HFF-Myc (cell line): ENCODE measurements around the gene TBX19.

Source experiments
- DNase-seq: peaks from one replicate; pipeline ENCODE4 v3.0.0-alpha.2; 2011; ENCODE audit warnings: low read depth; ENCODE audit errors: extremely low read depth
- H3K4me3 ChIP-seq: replicated peaks from 2 replicates; pipeline ENCODE4 v1.5.1; 2011; ENCODE audit warnings: low read depth, mild to moderate bottlenecking, control low read depth, low read length
- CTCF ChIP-seq: IDR thresholded peaks from 2 replicates; pipeline ENCODE4 v1.5.1; 2012; ENCODE audit warnings: mild to moderate bottlenecking, low read depth, low read length, control low read depth; ENCODE audit errors: missing control alignments

The TBX19 gene

GRCh38 chr1:168243636-168244212, 37.0 kb upstream of the TBX19 start:
- TF ChIP-seq CTCF, result no peak
- DNase-seq, result no peak
- no peak overlapping the region for H3K4me3 ChIP-seq

GRCh38 chr1:168245042-168245441, 35.6 kb upstream of the TBX19 start:
- no peak for DNase-seq
- TF ChIP-seq CTCF, result no peak
- H3K4me3 ChIP-seq, result no peak overlapping the region

GRCh38 chr1:168246506-168246905, 34.2 kb upstream of the TBX19 start:
- H3K4me3 ChIP-seq, result no peak overlapping the region
- TF ChIP-seq CTCF, result no peak
- DNase-seq, result no peak

GRCh38 chr1:168252204-168252733, 28.4 kb upstream of the TBX19 start:
- H3K4me3 ChIP-seq, result no peak overlapping the region
- DNase-seq, result no peak
- TF ChIP-seq CTCF, result no peak

- TF ChIP-seq CTCF, result no peak
- H3K4me3 ChIP-seq, result no peak overlapping the region
- DNase-seq, result no peak
Observed at GRCh38 chr1:168256164-168256563, 24.5 kb upstream of the TBX19 start.

GRCh38 chr1:168257397-168257796, 23.3 kb upstream of the TBX19 start:
- DNase-seq, result no peak
- no peak overlapping the region for H3K4me3 ChIP-seq
- TF ChIP-seq CTCF, result no peak

- no peak for DNase-seq
- TF ChIP-seq CTCF, result no peak
Observed at GRCh38 chr1:168259567-168259966, 21.1 kb upstream of the TBX19 start.

More at GRCh38 chr1:168259567-168259966, 21.1 kb upstream of the TBX19 start:
- H3K4me3 ChIP-seq, result no peak overlapping the region
